Esophagus (tissue), 2 donors: ENCODE measurements around the gene APBB2. TPM values are rescaled to one million over a fixed set of nuclear protein-coding genes. Genes with fewer than 3 reads are reported as not detected.

Source experiments
- H3K27ac ChIP-seq, 2 donors: one replicate each; pipeline ENCODE4 v1.5.1; 2013; ENCODE audit warnings: low read depth in 2 of 2, mild to moderate bottlenecking in 2 of 2, inconsistent platforms in 1 of 2, low read length in 1 of 2, moderate library complexity in 1 of 2
- H3K27me3 ChIP-seq, 2 donors: one replicate each; pipeline ENCODE4 v1.6.1; 2013; ENCODE audit warnings: low read length in 2 of 2, control low read depth in 1 of 2, mild to moderate bottlenecking in 1 of 2; ENCODE audit not compliant: insufficient read depth in 2 of 2, control insufficient read depth in 1 of 2
- H3K36me3 ChIP-seq, 2 donors: one replicate each; pipeline ENCODE4 v1.6.1; 2013; ENCODE audit warnings: low read length in 1 of 2; ENCODE audit not compliant: control insufficient read depth in 2 of 2, insufficient read depth in 2 of 2
- H3K4me1 ChIP-seq, 2 donors: one replicate each; pipeline ENCODE4 v1.6.1; 2013; ENCODE audit warnings: low read length in 1 of 2; ENCODE audit not compliant: control insufficient read depth in 2 of 2, insufficient read depth in 2 of 2
- H3K4me3 ChIP-seq, 2 donors: one replicate each; pipeline ENCODE4 v1.5.1; 2013; ENCODE audit warnings: low read length in 2 of 2, mild to moderate bottlenecking in 2 of 2, low read depth in 1 of 2, moderate library complexity in 1 of 2
- H3K9me3 ChIP-seq, 2 donors: one replicate each; pipeline ENCODE4 v1.6.1; 2013; ENCODE audit warnings: mild to moderate bottlenecking in 2 of 2, low read depth in 1 of 2, low read length in 1 of 2, moderate library complexity in 1 of 2; ENCODE audit not compliant: control insufficient read depth in 2 of 2, insufficient read depth in 1 of 2
- WGBS, 2 donors: extraction: QIAGEN DNeasy Blood & Tissue Kit; methylation state at CpG; one replicate each; pipeline ENCODE4 v1.1.7; 2013; 5-methylcytosine and 5-hydroxymethylcytosine counted together
- polyA plus RNA-seq, 2 donors: library from polyadenylated mRNA; stranded (reverse); fragments of 200-250 nt; gene quantifications; one replicate each; pipeline ENCODE4 v1.2.3, GENCODE V29; 2013
- donor health status: healthy with polysubstance abuse.
- donor health status: Bipolar disorder and iron deficiency.

APBB2 gene
- polyA plus RNA-seq, 2 donors: 3.0 to 4.0 TPM

GRCh38 chr4:41146196-41146595 lies 68.1 kb downstream of the APBB2 start:
- 86 to 87% methylated on average over 5 of the region's 5 CpGs for WGBS, 2 donors

GRCh38 chr4:41145571-41146078 lies 68.7 kb downstream of the APBB2 start:
- WGBS, 2 donors: 63 to 69% methylated on average over 3 of the region's 3 CpGs
- Histone ChIP-seq H3K36me3 (no peaks in the 10 kb centered on the region), H3K4me3 (no peak overlapping the region), H3K27ac (peak overlapping the region in 1 of 2 donors; percentile 31), H3K4me1 (peaks cover 0 to 6% of the 10 kb centered on the region in 2 donors), H3K9me3 (no peaks in the 10 kb centered on the region), H3K27me3 (no peaks in the 10 kb centered on the region)

More at GRCh38 chr4:41146196-41146595, 68.1 kb downstream of the APBB2 start:
- Histone ChIP-seq H3K4me1 (peaks cover 0 to 5% of the 10 kb centered on the region in 2 donors), H3K27me3 (no peaks in the 10 kb centered on the region), H3K36me3 (no peaks in the 10 kb centered on the region), H3K27ac (no peak overlapping the region), H3K4me3 (no peak overlapping the region), H3K9me3 (no peaks in the 10 kb centered on the region)

- WGBS, 2 donors: 59 to 73% methylated on average over 5 of the region's 5 CpGs
- H3K27ac ChIP-seq: no peak overlapping the region
- H3K9me3 ChIP-seq: no peaks in the 10 kb centered on the region
- no peaks in the 10 kb centered on the region for H3K36me3 ChIP-seq
- no peaks in the 10 kb centered on the region for H3K27me3 ChIP-seq
- H3K4me1 ChIP-seq: peaks cover 0 to 6% of the 10 kb centered on the region in 2 donors
- no peak overlapping the region for H3K4me3 ChIP-seq
These were observed 69.5 kb downstream of the APBB2 start for GRCh38 chr4:41144812-41145211.

DNA sequence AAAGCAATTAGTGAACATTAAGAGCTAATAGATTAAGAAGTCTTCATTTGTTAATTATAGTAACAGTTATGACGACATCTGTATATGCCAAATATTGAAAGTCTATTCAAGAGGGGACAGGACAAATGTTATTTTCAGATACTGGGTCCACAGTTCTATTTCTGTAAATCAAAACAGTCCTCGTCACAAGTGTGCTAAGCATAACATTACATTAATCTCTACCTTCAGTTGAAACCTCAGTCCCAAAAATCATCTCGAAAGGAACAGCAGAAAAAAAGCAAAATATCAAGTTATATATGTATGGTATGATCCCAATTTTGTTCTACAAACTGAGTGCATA lies 70.3 kb downstream of the APBB2 start:
- Histone ChIP-seq H3K4me3 (no peak overlapping the region), H3K9me3 (no peaks in the 10 kb centered on the region), H3K36me3 (no peaks in the 10 kb centered on the region), H3K27ac (no peak overlapping the region), H3K27me3 (no peaks in the 10 kb centered on the region), H3K4me1 (peaks cover 0 to 6% of the 10 kb centered on the region in 2 donors)
- 63 to 70% methylated on average over 3 of the region's 3 CpGs for WGBS, 2 donors

- H3K9me3 ChIP-seq: no peaks in the 10 kb centered on the region
- 30 to 42% methylated on average over 6 of the region's 6 CpGs for WGBS, 2 donors
- H3K27ac ChIP-seq: peak overlapping the region; percentile 57 to 81
- no peaks in the 10 kb centered on the region for H3K36me3 ChIP-seq
- H3K4me3 ChIP-seq: no peak overlapping the region
- peaks cover 0 to 6% of the 10 kb centered on the region in 2 donors for H3K4me1 ChIP-seq
- no peaks in the 10 kb centered on the region for H3K27me3 ChIP-seq
These were observed 70.9 kb downstream of the APBB2 start for GRCh38 chr4:41143311-41144039.

DNA sequence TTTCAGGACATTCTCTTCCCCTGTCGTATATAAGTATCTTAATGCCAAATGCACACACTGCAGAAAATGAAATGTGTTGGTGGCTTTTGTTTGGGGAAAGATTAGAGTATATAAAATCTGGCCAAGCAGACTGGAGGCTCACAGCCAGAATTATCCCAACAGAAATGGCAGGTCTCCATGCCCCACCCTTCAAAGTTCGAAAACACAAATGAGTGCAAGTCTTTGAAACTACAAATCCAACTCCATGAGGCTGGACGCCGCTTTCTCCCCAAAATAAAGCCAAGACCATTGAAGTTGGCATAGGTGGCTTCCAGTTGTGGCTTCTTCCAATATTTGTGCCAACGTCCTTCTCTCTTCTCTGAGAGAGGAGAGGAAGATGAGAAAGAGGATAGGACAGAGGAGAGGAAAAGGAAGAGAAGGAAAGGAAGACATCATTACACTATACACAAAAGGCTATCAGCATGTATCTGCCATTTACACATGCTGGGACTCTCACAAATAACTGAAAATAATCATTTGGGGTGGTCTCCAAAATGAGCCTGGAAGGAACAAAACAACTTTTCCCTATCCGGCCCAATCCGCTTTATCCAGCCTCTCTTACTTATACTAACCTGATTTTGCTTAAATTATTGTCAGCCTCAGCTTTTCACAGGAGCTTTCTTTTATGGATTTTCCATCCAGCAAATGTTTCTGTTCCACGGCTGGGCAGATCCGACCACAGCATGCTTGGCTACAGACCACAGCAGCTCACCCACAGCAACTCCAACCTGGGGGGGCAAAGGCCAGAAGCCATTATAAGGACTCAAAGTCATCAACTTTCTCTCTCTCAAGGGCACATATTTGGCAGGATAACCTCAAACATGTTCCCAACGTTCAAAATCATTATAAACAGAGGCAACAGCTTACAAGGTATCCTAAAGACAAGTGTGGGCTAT lies 71.7 kb downstream of the APBB2 start:
- Histone ChIP-seq H3K27me3 (no peaks in the 10 kb centered on the region), H3K36me3 (no peaks in the 10 kb centered on the region), H3K4me3 (no peak overlapping the region), H3K4me1 (peaks cover 0 to 6% of the 10 kb centered on the region in 2 donors), H3K9me3 (no peaks in the 10 kb centered on the region), H3K27ac (peak overlapping the region; percentile 81 to 82)
- WGBS, 2 donors: 38 to 47% methylated on average over 10 of the region's 10 CpGs

GRCh38 chr4:41141900-41142299 lies 72.4 kb downstream of the APBB2 start:
- 35 to 38% methylated on average over 1 of the region's 1 CpG for WGBS, 2 donors
- Histone ChIP-seq H3K27me3 (no peaks in the 10 kb centered on the region), H3K36me3 (no peaks in the 10 kb centered on the region), H3K9me3 (no peaks in the 10 kb centered on the region), H3K27ac (peak overlapping the region; percentile 9 to 81), H3K4me1 (peaks cover 0 to 6% of the 10 kb centered on the region in 2 donors), H3K4me3 (no peak overlapping the region)

DNA sequence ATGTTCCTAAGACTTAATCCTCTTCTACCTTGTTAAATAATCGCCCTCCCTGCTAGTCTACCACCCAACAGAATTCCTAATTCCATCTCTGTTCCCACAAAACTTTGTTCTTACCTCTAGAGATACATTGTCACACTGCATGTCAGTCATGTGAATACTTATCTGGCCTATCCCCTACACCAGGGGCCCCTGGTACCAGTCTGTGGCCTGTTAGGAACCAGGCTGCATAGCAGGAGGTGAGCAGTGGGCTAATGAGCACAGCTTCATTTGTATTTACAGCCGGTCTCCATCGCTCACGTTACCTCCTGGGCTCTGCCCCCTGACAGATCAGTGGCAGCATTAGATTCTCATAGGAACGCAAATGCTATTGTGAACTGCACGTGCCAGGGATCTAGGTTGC lies 73.9 kb downstream of the APBB2 start:
- H3K27ac ChIP-seq: no peak overlapping the region
- no peaks in the 10 kb centered on the region for H3K36me3 ChIP-seq
- H3K9me3 ChIP-seq: no peaks in the 10 kb centered on the region
- no peaks in the 10 kb centered on the region for H3K27me3 ChIP-seq
- peaks cover 0 to 6% of the 10 kb centered on the region in 2 donors for H3K4me1 ChIP-seq
- no peak overlapping the region for H3K4me3 ChIP-seq
- WGBS, 2 donors: 96% methylated on average over 6 of the region's 6 CpGs

- Histone ChIP-seq H3K4me3 (no peak overlapping the region), H3K27ac (no peak overlapping the region), H3K27me3 (no peaks in the 10 kb centered on the region), H3K36me3 (no peaks in the 10 kb centered on the region), H3K4me1 (peaks cover 0 to 2% of the 10 kb centered on the region in 2 donors), H3K9me3 (no peaks in the 10 kb centered on the region)
- 85 to 97% methylated on average over 7 of the region's 7 CpGs for WGBS, 2 donors
These were observed 76.5 kb downstream of the APBB2 start for GRCh38 chr4:41137879-41138278.
